Breast epithelium (tissue), 4 donors: Measurements from ENCODE around the gene CACNA1H. TPM values are rescaled to one million over a fixed set of nuclear protein-coding genes. Genes with fewer than 3 reads are reported as not detected.

Experiments used
- DNase-seq, 2 donors: peaks; one replicate each; pipeline ENCODE4 v3.0.0-alpha.2; 2019; ENCODE audit warnings: low spot score in 2 of 2
- H3K27ac ChIP-seq, 2 donors: fragments of 200-600 bp; sonication (generic) in 1 of 2; one replicate each; pipeline ENCODE4 v1.5.1; 2016 to 2019; ENCODE audit warnings: mild to moderate bottlenecking in 1 of 2
- H3K27me3 ChIP-seq, 2 donors: fragments of 200-600 bp; sonication (generic) in 1 of 2; one replicate each; pipeline versions ENCODE4 v1.5.1 to v1.6.0; 2017 to 2019; ENCODE audit warnings: control low read depth in 1 of 2, mild to moderate bottlenecking in 1 of 2
- H3K36me3 ChIP-seq: fragments of 200-600 bp; one replicate; pipeline ENCODE4 v1.5.1; 2019
- H3K4me1 ChIP-seq, 2 donors: fragments of 200-600 bp; sonication (generic); one replicate each; pipeline ENCODE4 v1.5.1; 2016 to 2019; ENCODE audit warnings: control low read depth in 1 of 2
- H3K4me3 ChIP-seq, 3 donors: fragments of 200-600 bp; sonication (generic); 1 replicate in 2 of 3; 2 replicates in 1 of 3; pipeline ENCODE4 v1.5.1; 2016 to 2019; ENCODE audit warnings: mild to moderate bottlenecking in 3 of 3, moderate library complexity in 2 of 3
- H3K9me3 ChIP-seq, 2 donors: fragments of 200-600 bp; sonication (generic) in 1 of 2; one replicate each; pipeline ENCODE4 v1.5.1; 2016 to 2019; ENCODE audit warnings: control low read depth in 1 of 2
- POLR2A ChIP-seq: fragments of 450-650 bp; IDR thresholded peaks from one replicate; pipeline ENCODE4 v1.6.1; 2016; ENCODE audit warnings: antibody characterized with exemption, mild to moderate bottlenecking, moderate library complexity
- POLR2AphosphoS5 ChIP-seq, 3 donors: sonication (generic); formaldehyde crosslinking; IDR thresholded peaks; one replicate each; pipeline ENCODE4 v1.6.1; 2017; ENCODE audit warnings: antibody characterized with exemption in 3 of 3
- intact Hi-C: fragments of 100-400 bp; cut with DNase I; formaldehyde crosslinking; loops from one replicate; pipeline ENCODE4 v1.15.1; 2023; ENCODE audit warnings: low total_unique reads
- total RNA-seq, 3 donors: library from RNA; depleted of rRNA; stranded (reverse); fragments of >200 nt; gene quantifications; one replicate each; pipeline ENCODE4 v1.1.0, GENCODE V29; 2016
- TF ChIP-seq, protein P1 (sequence below), 3 donors: fragments of 450-650 bp; IDR thresholded peaks; one replicate each; pipeline ENCODE4 v1.5.1; 2016 to 2017; ENCODE audit warnings: antibody characterized with exemption in 3 of 3, mild to moderate bottlenecking in 3 of 3, moderate library complexity in 3 of 3

Gene CACNA1H
- total RNA-seq, 3 donors from 2014 or later = 1.6 to 2.5 (median 2.2) TPM

- Histone ChIP-seq H3K9me3 (no peaks in the 10 kb centered on the region), H3K27me3 (peaks cover 0 to 91% of the 10 kb centered on the region in 2 donors), H3K36me3 (no peaks in the 10 kb centered on the region), H3K4me1 (no peaks in the 10 kb centered on the region), H3K27ac (no peak overlapping the region), H3K4me3 (no peak overlapping the region)
- TF ChIP-seq POLR2AphosphoS5 (IDR thresholded peaks at IDR 0.05) (no peak), POLR2A (no peak)
- TF ChIP-seq, protein P1, sequence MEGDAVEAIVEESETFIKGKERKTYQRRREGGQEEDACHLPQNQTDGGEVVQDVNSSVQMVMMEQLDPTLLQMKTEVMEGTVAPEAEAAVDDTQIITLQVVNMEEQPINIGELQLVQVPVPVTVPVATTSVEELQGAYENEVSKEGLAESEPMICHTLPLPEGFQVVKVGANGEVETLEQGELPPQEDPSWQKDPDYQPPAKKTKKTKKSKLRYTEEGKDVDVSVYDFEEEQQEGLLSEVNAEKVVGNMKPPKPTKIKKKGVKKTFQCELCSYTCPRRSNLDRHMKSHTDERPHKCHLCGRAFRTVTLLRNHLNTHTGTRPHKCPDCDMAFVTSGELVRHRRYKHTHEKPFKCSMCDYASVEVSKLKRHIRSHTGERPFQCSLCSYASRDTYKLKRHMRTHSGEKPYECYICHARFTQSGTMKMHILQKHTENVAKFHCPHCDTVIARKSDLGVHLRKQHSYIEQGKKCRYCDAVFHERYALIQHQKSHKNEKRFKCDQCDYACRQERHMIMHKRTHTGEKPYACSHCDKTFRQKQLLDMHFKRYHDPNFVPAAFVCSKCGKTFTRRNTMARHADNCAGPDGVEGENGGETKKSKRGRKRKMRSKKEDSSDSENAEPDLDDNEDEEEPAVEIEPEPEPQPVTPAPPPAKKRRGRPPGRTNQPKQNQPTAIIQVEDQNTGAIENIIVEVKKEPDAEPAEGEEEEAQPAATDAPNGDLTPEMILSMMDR (IDR thresholded peaks at IDR 0.05) = no peak
- intact Hi-C loops = no loop called here
- no peak for DNase-seq
These were observed 19.0 kb downstream of the CACNA1H start for GRCh38 chr16:1171854-1172428.

GRCh38 chr16:1172651-1173050 is 19.7 kb downstream of the CACNA1H start:
- peaks cover 0 to 91% of the 10 kb centered on the region in 2 donors for H3K27me3 ChIP-seq
- intact Hi-C loops = no loop called here
- no peak overlapping the region for H3K4me3 ChIP-seq
- H3K4me1 ChIP-seq = no peaks in the 10 kb centered on the region
- no peaks in the 10 kb centered on the region for H3K9me3 ChIP-seq
- no peak for DNase-seq
- H3K27ac ChIP-seq = no peak overlapping the region
- TF ChIP-seq POLR2AphosphoS5 (IDR thresholded peaks at IDR 0.05) = no peak
- TF ChIP-seq POLR2A = no peak
- TF ChIP-seq, protein P1 (IDR thresholded peaks at IDR 0.05) = no peak
- no peaks in the 10 kb centered on the region for H3K36me3 ChIP-seq

- Histone ChIP-seq H3K4me1 (no peaks in the 10 kb centered on the region), H3K27ac (no peak overlapping the region), H3K27me3 (peaks cover 0 to 89% of the 10 kb centered on the region in 2 donors), H3K4me3 (no peak overlapping the region), H3K36me3 (no peaks in the 10 kb centered on the region), H3K9me3 (no peaks in the 10 kb centered on the region)
- DNase-seq = no peak
- TF ChIP-seq POLR2A = no peak
- intact Hi-C loops = no loop called here
These were observed 21.0 kb downstream of the CACNA1H start for GRCh38 chr16:1173788-1174451.

GRCh38 chr16:1174477-1175357 is 21.8 kb downstream of the CACNA1H start:
- DNase-seq = no peak
- no peak overlapping the region for H3K4me3 ChIP-seq
- peaks cover 0 to 85% of the 10 kb centered on the region in 2 donors for H3K27me3 ChIP-seq
- H3K4me1 ChIP-seq = no peaks in the 10 kb centered on the region
- TF ChIP-seq POLR2A = no peak
- TF ChIP-seq, protein P1 (IDR thresholded peaks at IDR 0.05) = no peak
- no peak for TF ChIP-seq POLR2AphosphoS5 (IDR thresholded peaks at IDR 0.05)
- H3K27ac ChIP-seq = no peak overlapping the region
- intact Hi-C loops = no loop called here
- H3K36me3 ChIP-seq = no peaks in the 10 kb centered on the region
- H3K9me3 ChIP-seq = no peaks in the 10 kb centered on the region

DNA sequence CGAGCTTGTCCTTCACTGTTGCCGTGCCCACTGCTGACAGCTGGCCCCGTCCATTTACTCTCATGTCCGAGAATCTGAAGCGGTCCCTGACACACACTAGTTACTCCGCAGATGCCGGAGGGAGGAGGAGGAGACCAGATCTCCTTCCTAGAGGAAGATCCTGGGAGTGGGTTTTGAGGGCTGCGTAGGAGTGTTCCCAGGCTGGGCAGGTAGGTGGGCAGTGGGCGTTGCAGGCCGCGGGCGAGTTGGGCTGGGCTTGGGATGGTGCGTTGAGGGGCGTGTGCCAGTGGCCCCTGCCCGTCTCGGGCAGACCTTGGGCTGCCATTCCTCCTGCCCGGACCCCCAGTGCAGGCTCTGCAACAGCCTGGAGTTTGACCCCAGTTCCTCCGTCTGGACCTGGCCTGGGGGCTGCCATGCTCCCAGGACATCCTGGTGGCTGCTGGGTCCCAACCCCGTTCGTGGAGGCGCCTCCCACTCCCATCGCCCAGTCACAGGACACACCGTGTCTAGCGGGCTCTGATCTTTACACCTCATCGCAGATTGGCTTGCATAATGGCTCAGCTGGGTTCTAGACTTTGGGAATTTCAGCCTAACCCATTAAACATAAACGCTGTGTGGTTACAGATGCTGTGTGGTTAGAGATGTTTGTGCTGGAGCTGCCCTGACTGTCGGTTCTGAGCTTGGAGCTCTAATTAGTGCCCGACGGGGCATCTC is 22.8 kb downstream of the CACNA1H start:
- intact Hi-C loops = no loop called here
- Histone ChIP-seq H3K9me3 (no peaks in the 10 kb centered on the region), H3K4me1 (no peaks in the 10 kb centered on the region), H3K27ac (no peak overlapping the region), H3K27me3 (peaks cover 0 to 85% of the 10 kb centered on the region in 2 donors), H3K36me3 (no peaks in the 10 kb centered on the region), H3K4me3 (no peak overlapping the region)
- DNase-seq = no peak
- TF ChIP-seq POLR2A (no peak), POLR2AphosphoS5 (IDR thresholded peaks at IDR 0.05) (no peak)
- TF ChIP-seq, protein P1 (IDR thresholded peaks at IDR 0.05) = no peak
